Naive thymus-derived CD8-positive, alpha-beta T cell (primary cell): ENCODE data around the gene COL16A1. TPM values are rescaled to one million over a fixed set of nuclear protein-coding genes. Genes with fewer than 3 reads are reported as not detected.

Experiments
- ATAC-seq, 2 donors: fragments of 150-1000 bp; cut with Tn5 transposase in 1 of 2; sonication (Bioruptor Pico), chemical (Tn5 transposase) in 1 of 2; 1 replicate in 1 of 2; 2 replicates in 1 of 2; pipeline ENCODE4 v1.10.0; 2021; ENCODE audit warnings: mild to moderate bottlenecking in 2 of 2, moderate library complexity in 2 of 2
- POLR2A ChIA-PET: fragments of 350-600 bp; sonication (Branson Sonifier 250); formaldehyde crosslinking; loops from one replicate; lab custom pipeline; 2021; ENCODE audit warnings: antibody characterized with exemption; lab: Charles Lee
- DNase-seq, 10 donors: peaks; one replicate each; pipeline versions ENCODE4 v3.0.0 to v3.0.0-alpha.2; 2020 to 2022
- H3K27ac Mint-ChIP-seq, 10 donors: one replicate each; pipeline ENCODE4 v1.8.0; 2020 to 2022; ENCODE audit warnings: mild to moderate bottlenecking in 10 of 10, mixed read lengths in 10 of 10, moderate library complexity in 4 of 10, inconsistent platforms in 1 of 10
- H3K27me3 Mint-ChIP-seq, 5 donors: one replicate each; pipeline ENCODE4 v1.8.0; 2021 to 2022; ENCODE audit warnings: mixed read lengths in 5 of 5
- H3K36me3 Mint-ChIP-seq, 3 donors: one replicate each; pipeline ENCODE4 v1.8.0; 2020 to 2022; ENCODE audit warnings: mixed read lengths in 3 of 3, mild to moderate bottlenecking in 2 of 3, inconsistent platforms in 1 of 3
- H3K4me1 Mint-ChIP-seq, 4 donors: one replicate each; pipeline ENCODE4 v1.8.0; 2021 to 2022; ENCODE audit warnings: mixed read lengths in 4 of 4
- H3K4me3 Mint-ChIP-seq, 10 donors: one replicate each; pipeline ENCODE4 v1.8.0; 2020 to 2022; ENCODE audit warnings: mild to moderate bottlenecking in 10 of 10, mixed read lengths in 10 of 10, moderate library complexity in 6 of 10, inconsistent platforms in 1 of 10
- H3K9me3 Mint-ChIP-seq, 9 donors: one replicate each; pipeline ENCODE4 v1.8.0; 2020 to 2022; ENCODE audit warnings: mixed read lengths in 9 of 9, mild to moderate bottlenecking in 3 of 9, inconsistent platforms in 1 of 9, moderate library complexity in 1 of 9
- polyA plus RNA-seq, 3 donors: library from polyadenylated mRNA; unstranded; fragments of 300-500 nt; fragmentation: Illumina TruSeq; gene quantifications; one replicate each; pipeline ENCODE4 v1.2.3, GENCODE V29; 2021
- total RNA-seq, 8 experiments: library from RNA in 2 of 8; stranded (reverse) in 2 of 8; gene quantifications; one replicate each; pipeline ENCODE4 v1.2.3 and lab custom pipeline; 2021 to 2026

COL16A1 gene
- total and polyA plus RNA-seq, 5 experiments from 2014 or later, result 0.20 TPM; not detected in 4

- POLR2A ChIA-PET, result no interaction called here
- Mint-ChIP-seq H3K27ac (no peak overlapping the region), H3K4me1 (no peaks in the 10 kb centered on the region), H3K36me3 (no peaks in the 10 kb centered on the region), H3K27me3 (peaks cover 0 to 8% (median 0%) of the 10 kb centered on the region in 5 donors), H3K4me3 (no peak overlapping the region), H3K9me3 (no peaks in the 10 kb centered on the region)
- ATAC-seq, result no peak
- DNase-seq, result no peak
Measured at GRCh38 chr1:31654474-31654776, 49.4 kb downstream of the COL16A1 start.

- DNase-seq (no peak), ATAC-seq (no peak)
- Mint-ChIP-seq H3K27ac (no peak overlapping the region), H3K9me3 (no peaks in the 10 kb centered on the region), H3K27me3 (peaks cover 0 to 8% (median 0%) of the 10 kb centered on the region in 5 donors), H3K36me3 (no peaks in the 10 kb centered on the region), H3K4me3 (no peak overlapping the region), H3K4me1 (no peaks in the 10 kb centered on the region)
- POLR2A ChIA-PET, result no interaction called here
Measured at GRCh38 chr1:31653717-31654473, 49.9 kb downstream of the COL16A1 start.

GRCh38 chr1:31652891-31653499 lies 50.8 kb downstream of the COL16A1 start:
- DNase-seq (no peak), ATAC-seq (no peak)
- POLR2A ChIA-PET, result interaction anchor here (0.6 kb wide), 2 partner anchors 12 to 17 kb away, joined by 3 to 4 read pairs; no protein-coding TSS in a partner anchor
- Mint-ChIP-seq H3K4me3 (no peak overlapping the region), H3K4me1 (no peaks in the 10 kb centered on the region), H3K36me3 (no peaks in the 10 kb centered on the region), H3K27me3 (peaks cover 0 to 6% (median 0%) of the 10 kb centered on the region in 5 donors), H3K27ac (no peak overlapping the region), H3K9me3 (no peaks in the 10 kb centered on the region)

- Mint-ChIP-seq H3K4me3 (no peak overlapping the region), H3K9me3 (no peaks in the 10 kb centered on the region), H3K27me3 (peaks cover 0 to 2% (median 0%) of the 10 kb centered on the region in 5 donors), H3K36me3 (no peaks in the 10 kb centered on the region), H3K4me1 (peaks cover 0 to 2% (median 2%) of the 10 kb centered on the region in 4 donors), H3K27ac (no peak overlapping the region)
- POLR2A ChIA-PET, result no interaction called here
- DNase-seq, result no peak
- ATAC-seq, result no peak
Measured at GRCh38 chr1:31651766-31652165, 52.1 kb downstream of the COL16A1 start.

DNA sequence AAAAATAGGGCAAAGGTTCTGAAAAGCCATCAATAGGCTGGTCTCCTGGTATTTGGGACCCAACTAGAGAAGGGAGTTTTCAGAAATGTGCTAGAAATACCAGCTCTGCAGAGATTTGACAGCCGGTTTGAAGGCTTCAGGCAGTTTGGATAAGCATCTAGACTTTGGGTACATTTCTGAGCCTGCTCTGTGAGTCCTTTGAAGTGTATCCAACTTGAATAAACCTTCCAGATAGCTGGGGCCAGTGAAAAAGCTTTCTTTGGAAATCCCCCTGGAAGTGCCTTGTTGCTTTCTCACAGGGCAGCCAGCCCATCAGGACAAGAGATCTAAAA lies 52.8 kb downstream of the COL16A1 start:
- Mint-ChIP-seq H3K4me1 (peaks cover 3 to 8% (median 6%) of the 10 kb centered on the region in 4 donors), H3K9me3 (no peaks in the 10 kb centered on the region), H3K27ac (no peak overlapping the region), H3K36me3 (no peaks in the 10 kb centered on the region), H3K27me3 (peaks cover 0 to 2% (median 0%) of the 10 kb centered on the region in 5 donors), H3K4me3 (no peak overlapping the region)
- no peak for ATAC-seq
- no peak for DNase-seq
- POLR2A ChIA-PET, result no interaction called here

DNA sequence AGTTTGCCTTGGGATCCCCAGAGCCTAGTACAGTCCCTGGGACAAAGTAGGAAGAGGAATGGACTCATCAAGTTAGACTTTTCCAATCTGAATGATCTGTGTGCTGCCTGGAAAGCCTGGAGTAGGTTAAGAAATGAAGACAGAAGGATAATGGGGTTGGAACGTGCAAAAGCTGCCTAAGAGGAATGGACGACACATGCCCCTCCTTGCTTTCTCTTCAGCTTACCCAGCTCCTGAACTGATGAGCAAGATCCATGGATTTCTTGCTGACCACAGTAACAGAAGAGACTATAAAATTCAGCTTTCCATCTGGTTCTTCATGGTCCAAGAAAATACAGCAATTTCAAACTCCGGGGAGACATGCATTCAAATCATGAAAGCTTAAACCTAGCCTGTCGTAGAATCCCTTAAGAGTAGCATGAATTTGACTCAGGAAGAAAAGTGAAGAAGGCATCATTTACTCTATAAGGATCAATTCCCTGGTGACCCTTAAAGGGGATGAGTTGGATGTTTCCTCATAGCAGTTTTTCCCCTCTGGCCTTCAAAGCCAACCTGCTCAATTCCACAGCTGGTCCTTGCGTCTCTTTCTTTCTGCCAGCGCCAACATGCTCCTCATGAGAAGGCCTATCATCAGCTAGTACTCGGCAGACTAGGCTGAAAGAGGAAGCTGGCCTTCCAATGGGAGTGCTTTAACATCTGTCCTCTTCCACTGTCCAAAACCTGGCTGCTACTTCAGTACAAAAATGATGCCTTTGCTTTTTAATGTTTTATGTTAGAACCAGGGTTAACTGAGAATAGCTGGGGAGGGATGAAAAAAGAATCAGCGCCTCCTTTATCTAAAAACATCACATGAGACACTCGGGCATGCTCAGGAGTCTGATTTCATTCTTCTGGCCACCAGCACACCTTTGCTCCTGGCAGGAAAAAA lies 53.4 kb downstream of the COL16A1 start:
- no peak for ATAC-seq
- no peak overlapping the region for H3K4me3 Mint-ChIP-seq
- no peak for DNase-seq
- peaks cover 8 to 14% (median 10%) of the 10 kb centered on the region in 4 donors for H3K4me1 Mint-ChIP-seq
- no peaks in the 10 kb centered on the region for H3K27me3 Mint-ChIP-seq
- H3K9me3 Mint-ChIP-seq, result no peaks in the 10 kb centered on the region
- no peaks in the 10 kb centered on the region for H3K36me3 Mint-ChIP-seq
- POLR2A ChIA-PET, result no interaction called here
- H3K27ac Mint-ChIP-seq, result no peak overlapping the region

DNA sequence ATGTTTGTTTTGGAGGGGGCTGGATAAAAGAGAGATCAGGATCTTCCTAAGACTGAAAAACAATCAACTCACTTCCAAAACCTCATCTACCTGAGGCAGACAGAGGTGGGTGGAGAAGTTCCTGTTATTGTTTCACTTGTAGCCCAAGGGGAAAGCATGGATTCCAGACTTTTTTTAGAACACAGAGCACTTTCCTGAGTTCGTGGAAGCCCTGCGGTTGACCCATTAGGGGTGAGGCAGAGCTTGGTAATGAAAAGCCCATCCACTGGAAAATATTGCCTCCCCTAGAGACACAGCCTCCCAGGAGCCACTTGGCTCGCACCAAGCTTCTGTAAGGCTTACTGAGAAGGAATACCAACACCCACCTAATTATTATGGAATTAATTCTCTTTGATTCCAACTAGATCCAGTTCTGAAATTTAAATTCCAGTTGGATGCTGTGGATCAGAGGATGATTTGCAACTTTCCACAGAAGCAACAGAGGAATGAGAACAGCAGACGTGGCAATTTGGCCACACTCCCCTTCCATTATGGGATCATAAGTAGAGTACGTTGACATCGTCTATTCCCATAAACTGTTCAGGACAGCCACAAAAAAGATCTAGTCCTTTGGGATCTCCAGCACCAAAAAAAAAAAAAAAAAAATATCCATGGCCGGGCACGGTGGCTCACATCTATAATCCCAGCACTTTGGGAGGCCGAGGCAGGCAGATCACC lies 55.0 kb downstream of the COL16A1 start:
- Mint-ChIP-seq H3K4me3 (no peak overlapping the region), H3K9me3 (no peaks in the 10 kb centered on the region), H3K4me1 (peaks cover 13 to 30% (median 25%) of the 10 kb centered on the region in 4 donors), H3K27me3 (no peaks in the 10 kb centered on the region), H3K27ac (no peak overlapping the region), H3K36me3 (no peaks in the 10 kb centered on the region)
- DNase-seq, result no peak
- POLR2A ChIA-PET, result no interaction called here
- no peak for ATAC-seq

DNA sequence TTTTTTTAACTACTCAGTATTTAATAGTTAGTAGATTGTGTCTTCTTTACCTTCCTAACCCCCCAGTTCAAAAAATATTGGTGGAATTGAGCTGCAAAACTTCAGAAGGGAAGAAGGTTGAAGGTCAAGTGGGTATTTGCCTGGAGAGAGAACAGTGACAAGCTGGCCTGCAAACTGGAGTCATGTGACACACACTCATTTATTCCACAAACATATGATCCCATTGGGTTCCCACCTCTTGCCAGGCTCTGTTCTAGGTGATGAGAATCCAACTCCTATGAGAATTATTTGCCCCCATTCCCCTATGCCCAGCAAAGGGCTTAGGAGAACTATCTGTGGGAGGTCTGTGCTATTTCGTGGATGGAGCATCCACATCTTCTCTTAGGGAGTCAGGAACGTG lies 55.6 kb downstream of the COL16A1 start:
- Mint-ChIP-seq H3K36me3 (no peaks in the 10 kb centered on the region), H3K4me3 (no peak overlapping the region), H3K9me3 (no peaks in the 10 kb centered on the region), H3K4me1 (peaks cover 14 to 36% (median 31%) of the 10 kb centered on the region in 4 donors), H3K27ac (no peak overlapping the region), H3K27me3 (no peaks in the 10 kb centered on the region)
- POLR2A ChIA-PET, result interaction anchor here (0.7 kb wide), 1 partner anchor 1123 kb away, joined by 4 read pairs; no protein-coding TSS in a partner anchor
- ATAC-seq, result no peak
- no peak for DNase-seq

GRCh38 chr1:31647106-31647505 lies 56.7 kb downstream of the COL16A1 start:
- Mint-ChIP-seq H3K36me3 (no peaks in the 10 kb centered on the region), H3K27ac (peak overlapping the region in 5 of 10 donors; percentile 5 to 80 (median 70)), H3K9me3 (no peaks in the 10 kb centered on the region), H3K27me3 (no peaks in the 10 kb centered on the region), H3K4me1 (peaks cover 14 to 44% (median 35%) of the 10 kb centered on the region in 4 donors), H3K4me3 (peak overlapping the region in 9 of 10 donors; percentile 3 to 100 (median 67))
- DNase-seq, result no peak
- no peak for ATAC-seq
- POLR2A ChIA-PET, result no interaction called here

DNA sequence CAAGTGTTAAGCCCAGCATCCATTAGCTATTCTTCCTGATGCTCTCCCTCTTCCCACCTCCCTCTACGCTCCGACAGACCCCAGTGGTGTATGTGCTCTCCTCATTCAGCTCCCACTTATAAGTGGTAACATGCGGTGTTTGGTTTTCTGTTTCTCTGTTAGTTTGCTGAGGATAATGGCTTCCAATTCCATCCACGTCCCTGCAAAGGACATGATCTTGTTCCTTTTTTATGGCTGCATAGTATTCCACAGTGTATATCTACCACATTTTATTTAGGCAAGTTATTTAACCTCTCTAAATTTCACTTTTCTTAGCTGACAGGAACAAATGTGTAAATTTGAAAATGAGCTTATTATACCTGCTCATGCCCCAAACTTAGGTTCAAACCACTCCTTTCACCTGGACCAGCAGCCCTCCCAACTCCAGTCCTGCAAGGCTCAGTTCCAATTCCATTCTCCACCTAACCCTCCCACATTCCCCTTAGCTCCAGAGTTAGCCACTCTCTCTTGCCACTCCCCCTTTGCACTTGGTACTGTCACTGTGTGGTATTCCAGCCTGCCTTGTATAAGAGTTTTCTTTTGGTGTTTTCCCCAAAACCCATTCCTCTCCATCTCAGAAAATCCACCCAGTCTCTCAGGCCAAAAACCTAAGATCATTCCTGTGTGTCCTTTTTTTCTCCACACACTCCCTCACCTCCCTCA lies 57.4 kb downstream of the COL16A1 start:
- H3K27ac Mint-ChIP-seq, result peak overlapping the region in 9 of 10 donors; percentile 64 to 100 (median 100)
- POLR2A ChIA-PET, result no interaction called here
- H3K9me3 Mint-ChIP-seq, result no peaks in the 10 kb centered on the region
- DNase-seq (no peak), ATAC-seq (no peak)
- H3K4me1 Mint-ChIP-seq, result peaks cover 14 to 44% (median 35%) of the 10 kb centered on the region in 4 donors
- no peaks in the 10 kb centered on the region for H3K27me3 Mint-ChIP-seq
- H3K36me3 Mint-ChIP-seq, result no peaks in the 10 kb centered on the region
- H3K4me3 Mint-ChIP-seq, result peak overlapping the region in 9 of 10 donors; percentile 95 to 100 (median 98)

DNA sequence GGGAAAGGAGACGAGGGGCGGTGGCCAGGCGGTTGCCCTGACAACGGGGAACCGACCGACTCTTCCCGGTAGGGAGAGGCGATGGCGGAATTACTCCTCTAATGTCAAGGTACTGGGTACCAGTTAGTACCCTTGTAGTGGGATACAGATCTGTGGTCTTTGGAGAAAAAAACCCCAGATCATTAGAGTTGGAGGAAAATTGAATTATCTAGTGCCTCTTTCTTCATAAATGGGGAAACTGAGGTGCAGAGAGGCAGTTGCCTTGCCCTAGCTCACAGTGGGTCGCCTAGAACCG lies 58.6 kb downstream of the COL16A1 start:
- peak overlapping the region; percentile 95 to 100 (median 98) for H3K4me3 Mint-ChIP-seq

More for the DNA sequence above, 58.6 kb downstream of the COL16A1 start:
- peak overlapping the region; percentile 98 to 100 (median 100) for H3K27ac Mint-ChIP-seq
- peaks cover 14 to 44% (median 35%) of the 10 kb centered on the region in 4 donors for H3K4me1 Mint-ChIP-seq
- ATAC-seq (no peak), DNase-seq (no peak)
- H3K27me3 Mint-ChIP-seq, result no peaks in the 10 kb centered on the region
- no peaks in the 10 kb centered on the region for H3K9me3 Mint-ChIP-seq
- POLR2A ChIA-PET, result interaction anchor here (0.6 to 1.7 kb wide), 7 partner anchors 12 to 1006 kb away, joined by 3 to 5 read pairs (median 4); partner anchors contain the start of genes KHDRBS1, KPNA6 and RBBP4
- no peaks in the 10 kb centered on the region for H3K36me3 Mint-ChIP-seq
